Activated CD8-positive, alpha-beta memory T cell treated with anti-CD3 and anti-CD28 coated beads, Interleukin-2, amount 50 U/mL, for 48 hours (primary cell): Measurements from ENCODE around the gene TMEM156.
"Not testable (repeated sequence)": the region's sequence is repeated elsewhere in the genome, so short reads cannot be mapped to it uniquely, and the experiment has no call there.

Experiments used
- DNase-seq: peaks from one replicate; pipeline ENCODE4 v3.0.0-alpha.2; 2020

The TMEM156 gene

GRCh38 chr4:39043058-39043860 is 11.1 kb upstream of the TMEM156 start:
- no peak for DNase-seq

DNA sequence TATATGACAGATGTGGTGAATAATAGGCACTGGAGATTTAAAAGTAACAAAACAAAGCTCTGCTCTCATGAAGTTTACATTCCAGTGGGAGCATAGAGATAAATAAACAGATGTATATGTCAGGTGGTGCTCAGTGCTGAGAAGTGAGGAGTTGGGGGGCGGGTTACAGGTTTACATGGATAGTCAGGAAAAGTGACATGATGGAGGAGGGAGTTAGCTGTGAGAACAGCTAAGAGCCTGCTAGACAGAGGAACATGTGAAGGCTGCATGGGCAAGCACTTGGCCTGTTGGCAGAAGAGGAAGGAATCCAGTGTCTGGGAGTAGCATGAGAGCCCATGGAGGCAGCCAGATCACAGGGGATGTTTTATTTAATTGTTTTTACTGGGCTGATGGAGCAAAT is 10.2 kb upstream of the TMEM156 start:
- no peak for DNase-seq

DNA sequence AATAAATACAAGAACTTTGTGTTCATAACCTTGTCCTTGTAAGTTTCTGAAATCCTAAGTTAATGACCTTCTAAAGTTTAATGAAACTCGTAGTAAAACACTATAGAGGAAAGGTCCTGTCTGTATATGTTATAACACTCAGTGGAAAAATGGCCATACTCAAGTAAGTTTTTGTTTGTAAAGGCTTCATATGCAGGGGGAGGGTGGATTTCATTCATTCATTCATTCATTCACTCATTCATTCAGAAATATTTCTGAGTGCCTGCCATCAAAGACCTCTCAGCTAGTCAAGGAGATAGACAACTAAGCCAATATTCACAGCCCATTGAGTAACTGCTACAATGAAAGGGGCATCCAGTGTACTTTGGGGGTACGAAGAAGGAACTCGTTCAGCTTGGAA is 6.9 kb upstream of the TMEM156 start:
- no peak for DNase-seq

- DNase-seq, result no peak
Measured at GRCh38 chr4:39037941-39038340, 5.7 kb upstream of the TMEM156 start.

DNA sequence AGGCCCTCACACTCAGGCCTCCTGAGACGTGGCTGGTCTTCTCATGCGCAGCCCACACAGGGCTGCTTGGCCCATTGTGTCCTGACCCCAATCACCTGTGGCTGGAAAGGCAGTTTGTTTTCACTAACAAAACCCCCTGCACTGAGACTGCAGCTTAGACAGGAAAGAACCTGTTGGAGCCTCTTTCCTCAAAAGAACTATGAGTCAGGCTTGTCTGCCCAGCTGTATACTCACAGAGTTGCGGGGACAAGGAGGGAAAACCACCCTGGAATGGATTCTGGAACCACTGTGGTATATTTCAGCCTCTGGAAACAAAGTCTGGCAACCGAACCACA is 5.2 kb upstream of the TMEM156 start:
- no peak for DNase-seq

DNA sequence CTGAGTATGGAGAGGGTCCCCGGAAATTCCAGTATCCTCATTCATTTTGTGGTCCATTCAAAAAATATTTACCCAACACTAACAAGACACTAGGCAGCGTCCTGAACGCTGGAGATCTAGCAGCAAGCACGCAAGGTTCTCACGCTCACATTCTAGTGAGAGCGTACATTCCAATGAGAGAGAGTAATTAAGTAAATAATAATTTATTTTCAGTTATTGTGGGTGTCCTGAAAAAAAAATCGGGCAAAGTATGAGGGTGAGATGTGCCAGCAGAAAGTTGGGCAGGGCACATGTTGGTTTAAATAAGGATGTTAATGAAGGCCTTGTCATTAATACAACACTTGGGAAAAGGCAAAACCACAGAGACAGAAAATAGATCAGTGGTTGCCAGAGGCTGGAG is 4.0 kb upstream of the TMEM156 start:
- DNase-seq, result no peak

DNA sequence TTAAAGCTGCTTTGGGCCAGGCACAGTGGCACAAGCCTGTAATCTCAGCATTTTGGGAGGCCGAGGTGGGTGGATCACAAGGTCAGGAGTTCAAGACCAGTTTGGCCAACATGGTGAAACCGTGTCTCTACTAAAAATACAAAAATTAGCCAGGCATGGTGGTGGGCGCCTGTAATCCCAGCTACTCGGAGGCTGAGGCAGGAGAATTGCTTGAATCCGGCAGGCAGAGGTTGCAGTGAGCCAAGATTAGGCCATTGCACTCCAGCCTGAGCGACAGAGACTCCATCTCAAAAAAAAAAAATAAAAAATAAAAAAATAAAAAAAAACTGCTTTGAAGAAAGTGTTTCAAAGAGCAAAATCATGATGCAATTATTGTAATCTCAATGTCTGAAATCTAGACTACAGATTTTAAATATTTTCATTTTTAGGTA is 604 bp downstream of the TMEM156 start:
- not testable (repeated sequence) for DNase-seq

- no peak for DNase-seq
Measured at GRCh38 chr4:39030725-39031124, 1.5 kb downstream of the TMEM156 start.

DNA sequence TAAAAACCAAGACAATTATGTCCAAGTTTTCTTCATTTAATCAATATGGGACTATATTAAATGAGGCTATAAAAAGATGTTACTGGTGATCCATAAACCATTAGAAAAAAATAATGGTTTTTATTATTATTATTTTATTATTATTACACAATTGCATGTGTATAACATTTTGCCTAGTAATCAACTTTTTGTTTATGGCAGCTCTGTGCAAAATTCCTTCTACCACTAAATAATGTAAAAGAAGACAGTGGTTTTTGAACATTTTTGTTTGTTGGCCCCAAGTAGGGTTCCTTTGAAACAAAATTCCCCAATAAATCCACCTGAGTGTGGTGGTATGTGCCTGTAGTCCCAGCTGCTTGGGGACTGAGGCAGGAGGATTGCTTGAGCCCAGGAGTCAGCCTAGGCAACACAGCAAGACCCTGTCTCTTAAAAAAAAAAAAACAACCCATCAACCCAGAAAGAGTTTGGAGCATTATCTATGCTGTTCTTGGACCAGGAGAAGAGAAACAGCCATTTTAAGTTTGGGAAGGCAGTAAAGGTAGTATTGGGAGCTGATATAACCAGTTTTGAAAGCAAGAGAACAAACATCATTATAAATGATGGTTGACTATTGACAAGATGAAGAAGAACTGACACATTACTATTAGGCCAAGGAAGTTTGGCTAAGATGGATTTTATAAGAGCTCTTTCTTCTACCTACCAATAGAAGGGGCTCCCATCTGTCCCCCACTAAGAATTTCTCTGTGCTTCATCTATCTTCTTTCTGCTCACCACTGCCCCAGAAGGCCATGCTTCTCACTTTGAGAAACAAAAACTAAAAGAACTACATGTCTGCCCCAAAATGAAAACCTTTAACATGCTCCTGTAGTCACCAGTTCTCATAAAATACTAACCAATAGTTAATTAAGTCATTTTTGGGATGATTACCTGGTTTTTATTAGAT is 2.2 kb downstream of the TMEM156 start:
- DNase-seq, result no peak

DNA sequence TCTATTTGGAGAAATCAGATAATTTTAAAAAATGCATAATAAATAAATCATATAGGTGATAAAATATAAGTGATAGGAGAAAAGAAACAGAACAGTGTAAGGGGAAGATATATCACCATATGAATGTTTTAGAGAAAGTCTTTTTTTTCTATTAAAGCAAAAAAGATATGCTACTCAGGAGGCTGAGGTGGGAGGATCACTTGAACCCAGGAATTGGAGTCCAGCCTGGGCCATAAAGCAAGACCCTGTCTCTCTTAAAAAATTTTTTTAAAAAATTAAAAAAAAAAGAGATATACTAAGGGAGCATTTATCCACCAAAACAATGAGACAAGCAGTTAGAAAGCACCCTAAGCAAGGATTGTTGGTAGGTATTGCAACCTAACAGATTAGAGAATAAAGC is 6.1 kb downstream of the TMEM156 start:
- DNase-seq, result no peak

DNA sequence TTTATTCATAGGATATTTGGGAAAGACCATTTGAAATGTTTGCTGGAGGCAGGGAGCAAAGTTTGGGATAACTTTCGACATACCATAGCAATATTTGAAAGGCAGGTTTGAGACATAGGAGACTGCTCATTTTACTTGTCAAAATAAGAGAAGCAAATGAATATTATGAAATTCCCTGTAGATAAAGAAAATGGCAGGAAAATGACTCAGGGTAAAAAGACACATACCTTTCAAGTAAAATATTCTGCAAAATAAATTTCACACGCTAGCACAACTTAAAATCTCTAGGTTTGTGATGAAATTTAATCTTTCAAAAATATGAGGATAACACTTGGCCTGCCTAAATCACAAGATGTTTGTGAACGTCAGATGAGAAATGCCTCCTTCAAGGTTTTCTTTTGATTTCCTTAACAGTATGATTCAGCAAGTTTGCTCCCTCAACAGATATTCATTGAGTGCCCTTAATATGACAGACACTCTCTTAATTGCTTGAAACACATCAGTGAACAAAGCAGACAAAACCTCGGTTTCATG is 6.6 kb downstream of the TMEM156 start:
- DNase-seq, result no peak

DNA sequence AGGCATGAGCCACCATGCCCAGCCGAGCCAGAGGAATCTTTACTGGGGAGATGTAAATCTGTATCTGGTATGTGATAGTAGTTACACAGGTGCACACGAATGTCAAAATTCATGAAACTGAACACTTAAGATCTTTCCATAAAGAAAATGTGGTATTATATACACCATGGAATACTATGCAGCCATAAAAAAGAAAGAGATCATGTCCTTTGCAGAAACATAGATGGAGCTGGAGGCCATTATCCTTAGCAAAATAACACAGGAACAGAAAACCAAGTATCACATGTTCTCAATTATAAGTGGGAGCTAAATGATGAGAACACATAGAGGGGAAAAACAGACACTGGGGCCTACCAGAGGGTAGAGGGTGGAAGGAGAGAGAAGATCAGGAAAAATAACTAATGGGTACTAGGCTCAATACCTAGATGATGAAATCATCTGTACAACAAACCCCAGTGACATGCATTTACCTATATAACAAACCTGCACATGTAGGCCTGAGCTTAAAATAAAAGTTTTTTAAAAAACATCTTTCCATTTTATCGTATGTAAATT is 7.8 kb downstream of the TMEM156 start:
- DNase-seq, result no peak

DNA sequence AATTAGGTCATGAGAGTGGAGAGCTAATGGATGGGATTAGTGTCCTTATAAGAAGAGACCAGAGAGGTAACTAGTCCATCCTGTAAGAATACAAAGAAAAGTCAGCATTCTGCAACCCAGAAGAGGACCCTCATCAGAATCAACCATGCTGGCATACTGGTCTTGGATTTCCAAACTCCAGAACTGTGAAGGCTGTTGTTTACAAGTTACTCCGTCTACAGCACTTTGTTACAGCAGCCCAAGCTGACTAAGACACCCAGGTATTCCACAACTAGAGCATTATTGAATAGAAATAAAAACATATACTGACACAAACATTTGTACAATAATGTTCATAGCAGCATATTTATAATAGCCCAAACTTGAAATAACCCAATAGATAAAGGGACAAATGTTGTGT is 9.2 kb downstream of the TMEM156 start:
- no peak for DNase-seq

DNA sequence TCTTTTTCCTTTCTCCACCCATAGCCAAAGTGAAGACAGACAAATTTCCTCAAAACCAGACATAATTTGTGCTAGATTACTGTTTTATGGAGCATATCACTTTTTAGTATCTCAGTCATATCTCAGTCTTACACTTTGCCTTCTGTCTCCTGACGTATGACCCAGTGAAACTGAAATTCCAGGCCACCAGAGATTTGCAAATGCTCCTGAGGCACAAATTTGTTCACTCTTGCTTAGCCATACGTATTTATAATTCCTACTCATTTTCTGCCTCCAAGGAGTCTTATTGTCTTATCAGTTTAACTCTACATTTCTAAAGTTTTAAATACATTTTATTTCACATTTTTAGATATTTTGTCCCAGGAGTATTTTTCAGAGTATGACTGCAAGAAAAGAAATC is 10.0 kb downstream of the TMEM156 start:
- DNase-seq, result no peak

DNA sequence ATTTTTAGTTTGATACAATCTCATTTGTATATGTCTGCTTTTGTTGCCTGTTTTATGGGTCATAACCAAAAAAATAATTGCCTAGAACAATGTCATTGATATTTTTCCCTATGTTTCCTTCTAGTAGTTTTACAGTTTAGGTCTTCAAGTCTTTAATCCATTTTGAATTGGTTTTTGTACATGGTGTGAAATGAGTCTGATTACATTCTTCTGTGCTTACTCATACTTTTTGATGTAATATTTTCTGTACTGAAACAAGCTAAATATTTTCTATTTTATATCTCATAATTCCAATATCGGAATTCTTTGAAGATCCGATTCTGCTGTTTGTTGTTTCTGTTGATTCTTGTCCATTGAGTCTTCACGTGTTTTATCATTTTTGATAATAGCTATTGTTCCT is 10.6 kb downstream of the TMEM156 start:
- no peak for DNase-seq

GRCh38 chr4:39020130-39020529 is 12.1 kb downstream of the TMEM156 start:
- DNase-seq, result no peak

- DNase-seq, result no peak
Measured at GRCh38 chr4:39014028-39014427, 18.2 kb downstream of the TMEM156 start.

GRCh38 chr4:39004758-39005157 is 27.5 kb downstream of the TMEM156 start:
- DNase-seq, result no peak

GRCh38 chr4:39002058-39002457 is 30.2 kb downstream of the TMEM156 start:
- DNase-seq, result not testable (repeated sequence)

- DNase-seq, result no peak
Measured at GRCh38 chr4:38995660-38996005, 36.6 kb downstream of the TMEM156 start.

- no peak for DNase-seq
Measured at GRCh38 chr4:38994135-38994534, 38.1 kb downstream of the TMEM156 start.

- no peak for DNase-seq
Measured at GRCh38 chr4:38993683-38994082, 38.5 kb downstream of the TMEM156 start.

- DNase-seq, result no peak
Measured at GRCh38 chr4:38990241-38990640, 42.0 kb downstream of the TMEM156 start.

GRCh38 chr4:38989487-38989886 is 42.7 kb downstream of the TMEM156 start:
- DNase-seq, result no peak
